HepG2 (cell line): ENCODE data around the gene BCAT1. TPM values are rescaled to one million over a fixed set of nuclear protein-coding genes. Genes with fewer than 3 reads are reported as not detected.
"Not testable (repeated sequence)": the region's sequence is repeated elsewhere in the genome, so short reads cannot be mapped to it uniquely, and the experiment has no call there.

Experiments used
- ATAC-seq: fragments of 200-7000 bp; cut with Tn5 transposase; 3 replicates; pipeline ENCODE4 v1.9.1; 2020; ENCODE audit warnings: mild to moderate bottlenecking, moderate library complexity
- BruUV-seq: library from RNA; stranded (reverse); fragments of 400-500 nt; replicated peaks from 2 replicates; lab custom pipeline; 2021; lab: Mats Ljungman, UMichigan
- CTCF ChIA-PET: fragments of 300-600 bp; formaldehyde crosslinking; extraction: SDS; loops from one replicate; lab custom pipeline; 2021; ENCODE audit warnings: low total read pairs, inconsistent platforms, low intra/inter-chr PET ratio; lab: Yijun Ruan, JAX
- POLR2A ChIA-PET: fragments of 350-600 bp; sonication (Branson Sonifier 250); formaldehyde crosslinking; loops from one replicate; lab custom pipeline; 2020; ENCODE audit warnings: antibody characterized with exemption, inconsistent platforms; lab: Yijun Ruan, JAX
- DNase-seq: peaks from one replicate; pipeline ENCODE4 v3.0.0-alpha.2; 2015; ENCODE audit warnings: low spot score
- FAIRE-seq: peaks from 3 replicates; lab custom pipeline; 2011; peaks lifted over from hg19 to GRCh38; lab: Jason Lieb, UNC
- H2AFZ ChIP-seq: one replicate; pipeline ENCODE4 v1.6.1; 2011; ENCODE audit warnings: low read length, inconsistent platforms
- H3K27ac ChIP-seq: fragments of 300-600 bp; 3 replicates; pipeline ENCODE4 v1.8.0; 2011; ENCODE audit warnings: mixed run types, mild to moderate bottlenecking, mixed read lengths, low read length, inconsistent platforms; ENCODE audit not compliant: insufficient read depth; ENCODE audit errors: extremely low read length
- H3K27me3 ChIP-seq, 2 experiments: fragments of 200-600 bp in 1 of 2; 2 replicates in 1 of 2; 3 replicates in 1 of 2; pipeline versions ENCODE4 v1.6.0 to v1.8.0; 2011; ENCODE audit warnings: low read length in 2 of 2, mild to moderate bottlenecking in 2 of 2, moderate library complexity in 2 of 2, inconsistent platforms in 1 of 2; ENCODE audit not compliant: insufficient read depth in 2 of 2, control insufficient read depth in 1 of 2
- H3K36me3 ChIP-seq, 2 experiments: fragments of 200-600 bp in 1 of 2; replicated peaks in 1 of 2; 2 replicates in 1 of 2; 3 replicates in 1 of 2; pipeline versions ENCODE4 v1.5.1 to v1.8.0; 2011; ENCODE audit warnings: low read length in 2 of 2, inconsistent platforms in 1 of 2; ENCODE audit not compliant: insufficient read depth in 2 of 2, control insufficient read depth in 1 of 2
- H3K4me1 ChIP-seq: 2 replicates; pipeline ENCODE4 v1.5.1; 2012; ENCODE audit warnings: low read length, inconsistent platforms; ENCODE audit not compliant: insufficient read depth
- H3K4me2 ChIP-seq: 2 replicates; pipeline ENCODE4 v1.6.0; 2011; ENCODE audit warnings: low read depth, low read length, inconsistent platforms
- H3K4me3 ChIP-seq, 3 experiments: fragments of 200-600 bp in 1 of 3; sonication (generic), shearing (Covaris generic) in 1 of 3; replicated peaks in 1 of 3; 2 replicates each; pipeline ENCODE4 v1.5.1; 2011 to 2016; ENCODE audit warnings: low read length in 3 of 3, inconsistent platforms in 2 of 3, low read depth in 2 of 3, mild to moderate bottlenecking in 2 of 3, control low read depth in 1 of 3, mixed read lengths in 1 of 3; ENCODE audit not compliant: insufficient read depth in 1 of 3
- H3K79me2 ChIP-seq: one replicate; pipeline ENCODE4 v1.6.1; 2011; ENCODE audit warnings: low read length, inconsistent platforms; ENCODE audit not compliant: insufficient read depth
- H3K9ac ChIP-seq: 2 replicates; pipeline ENCODE4 v1.6.0; 2011; ENCODE audit warnings: mild to moderate bottlenecking, low read depth, low read length, inconsistent platforms; ENCODE audit not compliant: insufficient read depth
- H3K9me3 ChIP-seq: 2 replicates; pipeline ENCODE4 v1.5.1; 2012; ENCODE audit warnings: mild to moderate bottlenecking, low read length
- H4K20me1 ChIP-seq: 2 replicates; pipeline ENCODE4 v1.6.0; 2011; ENCODE audit warnings: inconsistent platforms, mild to moderate bottlenecking, low read length, moderate library complexity; ENCODE audit not compliant: insufficient read depth
- CEBPB ChIP-seq: IDR thresholded peaks from 2 replicates; pipeline ENCODE4 v1.6.1; 2011; ENCODE audit warnings: low read depth, low read length, improper control_type of control experiment, borderline replicate concordance
- CEBPG ChIP-seq: IDR thresholded peaks from 2 replicates; pipeline ENCODE4 v1.6.1; 2016
- MED8 ChIP-seq: sonication (generic); formaldehyde crosslinking; IDR thresholded peaks from 2 replicates; pipeline ENCODE4 v1.8.1; 2023; ENCODE audit warnings: mild to moderate bottlenecking, missing genetic modification reagents; ENCODE audit not compliant: insufficient replicate concordance
- NFKBIZ ChIP-seq: IDR thresholded peaks from 2 replicates; pipeline ENCODE4 v1.6.1; 2018; ENCODE audit warnings: missing genetic modification reagents, missing compliant biosample characterization
- PAXIP1 ChIP-seq: sonication (generic); formaldehyde crosslinking; conservative IDR thresholded peaks from 2 replicates; pipeline ENCODE4 v1.4.0; 2020; ENCODE audit warnings: mild to moderate bottlenecking, missing genetic modification reagents, moderate library complexity
- WGBS: methylation state at CpG from one replicate; pipeline ENCODE4 v1.1.6; 2017; ENCODE audit warnings: low lambda C conversion rate; 5-methylcytosine and 5-hydroxymethylcytosine counted together
- in situ Hi-C: cut with HindIII; loops from 2 replicates; pipeline ENCODE4 v1.10.0; 2017; ENCODE audit warnings: low pct_unique_long_range_greater_than_20kb; ENCODE audit not compliant: extremely low pct_ligation_motif_present
- intact Hi-C: fragments of 100-400 bp; cut with micrococcal nuclease; formaldehyde crosslinking; loops from one replicate; pipeline ENCODE4 v1.10.0; 2022; ENCODE audit not compliant: unreplicated experiment
- polyA plus RNA-seq, 8 experiments: library from polyadenylated mRNA; depleted of rRNA in 3 of 8; stranded (reverse) in 7 of 8; unstranded in 1 of 8; fragments of >200 nt; fragmentation: Illumina TruSeq in 4 of 8; extraction: Trizol in 4 of 8; gene quantifications; 2 replicates each; pipeline versions ENCODE4 v1.2.1 to v1.2.3, GENCODE V29; 2011 to 2016; ENCODE audit warnings: low read depth in 4 of 8, missing spikeins in 1 of 8, mixed read lengths in 1 of 8; ENCODE audit not compliant: insufficient read depth in 1 of 8
- total RNA-seq, 5 experiments: library from RNA; depleted of rRNA; stranded (reverse); fragments of >200 nt; fragmentation: Illumina TruSeq; extraction: Trizol; gene quantifications; 2 replicates each; pipeline ENCODE4 v1.2.3, GENCODE V29; 2016; ENCODE audit warnings: low read depth in 1 of 5

Gene BCAT1
- total and polyA plus RNA-seq, 2 of the 13 experiments (the other 11 are each of a cell fraction or from before 2014, with no cell fraction given), result 8.0 to 75.5 TPM

GRCh38 chr12:24875014-24875413 lies 73.9 kb downstream of the BCAT1 start:
- no peaks in the 10 kb centered on the region for H3K4me1 ChIP-seq
- no peaks in the 10 kb centered on the region for H3K9me3 ChIP-seq
- BruUV-seq, result no TSS peak
- intact Hi-C loops, result no loop called here
- no peak overlapping the region for H3K27ac ChIP-seq
- in situ Hi-C loops, result no loop called here
- no peak overlapping the region for H3K9ac ChIP-seq
- H4K20me1 ChIP-seq, result no peaks in the 10 kb centered on the region
- peaks cover 2 to 37% of the 10 kb centered on the region in 2 experiments; a peak in 3 of 5 replicates for H3K36me3 ChIP-seq
- FAIRE-seq (no peak), ATAC-seq (no peak), DNase-seq (no peak)
- no peaks in the 10 kb centered on the region for H3K27me3 ChIP-seq
- TF ChIP-seq MED8 (CRISPR knock-in tag) (no peak), NFKBIZ (no peak), CEBPB (peak; percentile 84), CEBPG (peak; percentile 20; the same call in 1 of the 2 replicates)
- no peaks in the 10 kb centered on the region for H3K79me2 ChIP-seq
- ChIA-PET CTCF (no interaction called here), POLR2A (no interaction called here)
- no peak overlapping the region for H3K4me2 ChIP-seq
- no peak overlapping the region for H2AFZ ChIP-seq
- 97% methylated on average over 3 of the region's 3 CpGs for WGBS
- no peak overlapping the region for H3K4me3 ChIP-seq

- 93% methylated on average over 1 of the region's 1 CpG for WGBS
- no TSS peak for BruUV-seq
- no peak overlapping the region for H3K4me2 ChIP-seq
- POLR2A ChIA-PET, result no interaction called here
- no peaks in the 10 kb centered on the region for H3K9me3 ChIP-seq
- TF ChIP-seq PAXIP1, result no peak
- TF ChIP-seq, all 625 proteins: peak for 0
- no peak overlapping the region for H3K27ac ChIP-seq
- H3K9ac ChIP-seq, result no peak overlapping the region
- H3K27me3 ChIP-seq, result no peaks in the 10 kb centered on the region
- DNase-seq, result no peak
- intact Hi-C loops, result no loop called here
- no peak overlapping the region for H3K4me3 ChIP-seq
- no peaks in the 10 kb centered on the region for H3K79me2 ChIP-seq
- no peak for ATAC-seq
- H3K4me1 ChIP-seq, result no peaks in the 10 kb centered on the region
- in situ Hi-C loops, result no loop called here
- no peak for FAIRE-seq
- peaks cover 2 to 32% of the 10 kb centered on the region in 2 experiments; a peak in 3 of 5 replicates for H3K36me3 ChIP-seq
- H4K20me1 ChIP-seq, result no peaks in the 10 kb centered on the region
- no peak overlapping the region for H2AFZ ChIP-seq
- CTCF ChIA-PET, result no interaction called here
Observed at GRCh38 chr12:24872211-24872610, 76.7 kb downstream of the BCAT1 start.

GRCh38 chr12:24866139-24866538 lies 82.8 kb downstream of the BCAT1 start:
- WGBS, result 95% methylated on average over 6 of the region's 24 CpGs
- H4K20me1 ChIP-seq, H3K4me2 ChIP-seq, ATAC-seq, H2AFZ ChIP-seq, H3K27me3 ChIP-seq, H3K9me3 ChIP-seq, DNase-seq, CTCF ChIA-PET, H3K4me1 ChIP-seq, H3K79me2 ChIP-seq, POLR2A ChIA-PET, intact Hi-C loops, H3K9ac ChIP-seq, H3K36me3 ChIP-seq, in situ Hi-C loops, FAIRE-seq, H3K27ac ChIP-seq, BruUV-seq, H3K4me3 ChIP-seq: not testable (repeated sequence)
